Measurements from ENCODE around the gene RILPL1.
"Not testable (repeated sequence)": the region's sequence is repeated elsewhere in the genome, so short reads cannot be mapped to it uniquely, and the experiment has no call there.

DNA sequence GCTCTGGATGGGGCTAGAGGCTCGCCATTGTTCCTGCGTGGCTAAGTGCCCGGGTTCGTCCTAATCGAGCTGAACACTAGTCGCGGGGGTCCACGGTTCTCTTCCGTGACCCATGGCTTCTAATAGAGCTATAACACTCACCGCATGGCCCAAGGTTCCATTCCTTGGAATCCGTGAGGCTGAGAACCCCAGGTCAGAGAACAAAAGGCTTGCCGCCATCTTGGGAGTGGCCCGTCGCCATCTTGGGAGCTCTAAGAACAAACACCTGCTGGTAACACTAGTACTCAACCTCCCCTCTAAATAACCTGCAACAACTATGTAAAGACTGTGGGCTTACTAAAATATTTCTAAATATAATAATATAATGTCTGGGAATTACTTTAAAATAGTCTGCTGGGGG, 25.0 kb upstream of the RILPL1 start:
- not testable (repeated sequence) for TF ChIP-seq BHLHE40 (IDR thresholded peaks at IDR 0.05; ENCODE audit: borderline replicate concordance); PKNOX1 (IDR thresholded peaks at IDR 0.05); SP1 (IDR thresholded peaks at IDR 0.05); SUZ12 (IDR thresholded peaks at IDR 0.05); FOXM1 (IDR thresholded peaks at IDR 0.05; ENCODE audit: borderline replicate concordance)

Data from HEK293T (cell line).